Mucosa of rectum (tissue), 2 donors: ENCODE results near the gene CHIC2.

Source experiments
- H3K27ac ChIP-seq, 2 donors: one replicate each; pipeline ENCODE4 v1.7.0; 2013; ENCODE audit warnings: inconsistent platforms in 2 of 2, low read depth in 2 of 2, low read length in 2 of 2
- H3K27me3 ChIP-seq, 2 donors: one replicate each; pipeline ENCODE4 v1.7.0; 2013; ENCODE audit warnings: low read length in 2 of 2; ENCODE audit not compliant: control insufficient read depth in 2 of 2, insufficient read depth in 2 of 2
- H3K36me3 ChIP-seq, 2 donors: one replicate each; pipeline ENCODE4 v1.7.0; 2013; ENCODE audit warnings: low read length in 2 of 2; ENCODE audit not compliant: control insufficient read depth in 2 of 2, insufficient read depth in 2 of 2
- H3K4me1 ChIP-seq, 2 donors: one replicate each; pipeline ENCODE4 v1.7.0; 2013; ENCODE audit warnings: low read length in 2 of 2, mild to moderate bottlenecking in 1 of 2; ENCODE audit not compliant: control insufficient read depth in 2 of 2, insufficient read depth in 2 of 2
- H3K4me3 ChIP-seq, 2 donors: one replicate each; pipeline ENCODE4 v1.7.0; 2013; ENCODE audit warnings: low read length in 2 of 2
- H3K9ac ChIP-seq, 2 donors: one replicate each; pipeline ENCODE4 v1.7.0; 2013; ENCODE audit warnings: low read length in 2 of 2, low read depth in 1 of 2, mild to moderate bottlenecking in 1 of 2
- H3K9me3 ChIP-seq, 2 donors: one replicate each; pipeline ENCODE4 v1.7.0; 2013; ENCODE audit warnings: low read length in 2 of 2; ENCODE audit not compliant: control insufficient read depth in 2 of 2
- donor health status: healthy.
- donor health status: Normal muscosa, but diverticular disease.

Gene CHIC2

DNA sequence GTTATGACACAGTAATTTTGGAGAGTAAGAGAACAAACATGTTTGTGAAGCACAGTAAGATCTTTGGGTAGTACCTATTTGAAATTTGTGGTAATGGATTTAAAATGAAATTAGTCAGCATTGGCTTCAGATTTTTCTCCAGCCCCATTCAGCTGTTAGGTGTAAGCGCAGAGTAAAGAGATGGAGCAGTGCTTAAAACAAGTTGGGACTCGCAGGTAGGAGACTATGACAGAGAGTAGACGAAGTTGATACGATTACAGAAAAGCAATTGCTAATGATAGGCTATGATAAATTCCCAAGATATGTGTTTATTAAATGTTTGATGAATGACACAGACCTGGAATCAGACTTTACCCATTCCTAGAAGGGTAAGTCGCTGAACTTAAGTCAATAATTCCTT lies 72.6 kb downstream of the CHIC2 start:
- no peak overlapping the region for H3K9ac ChIP-seq
- H3K27ac ChIP-seq, result no peak overlapping the region
- no peaks in the 10 kb centered on the region for H3K27me3 ChIP-seq
- no peak overlapping the region for H3K4me3 ChIP-seq
- no peaks in the 10 kb centered on the region for H3K4me1 ChIP-seq
- H3K36me3 ChIP-seq, result no peaks in the 10 kb centered on the region
- H3K9me3 ChIP-seq, result no peaks in the 10 kb centered on the region

DNA sequence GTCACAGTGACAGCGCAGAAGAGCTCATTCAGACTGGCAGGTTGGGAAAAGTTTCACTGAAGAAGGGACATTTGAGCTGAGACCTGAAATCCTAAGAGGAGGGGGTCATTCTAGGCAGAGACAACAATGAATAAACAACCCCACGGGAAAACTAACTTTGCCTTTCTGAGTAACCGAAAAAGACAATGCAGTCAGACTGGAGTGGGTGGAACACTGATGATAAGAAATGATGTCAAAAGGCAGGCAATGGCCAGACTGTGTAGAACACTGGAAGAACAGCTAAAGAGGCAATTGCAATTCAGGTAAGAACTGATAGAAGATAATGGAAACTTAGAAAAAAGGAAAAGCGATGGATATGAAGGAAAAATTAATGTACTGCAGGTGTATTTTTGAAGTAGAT lies 73.8 kb downstream of the CHIC2 start:
- no peak overlapping the region for H3K9ac ChIP-seq
- H3K4me1 ChIP-seq, result no peaks in the 10 kb centered on the region
- H3K27me3 ChIP-seq, result no peaks in the 10 kb centered on the region
- no peaks in the 10 kb centered on the region for H3K36me3 ChIP-seq
- H3K27ac ChIP-seq, result no peak overlapping the region
- no peak overlapping the region for H3K4me3 ChIP-seq
- H3K9me3 ChIP-seq, result no peaks in the 10 kb centered on the region

DNA sequence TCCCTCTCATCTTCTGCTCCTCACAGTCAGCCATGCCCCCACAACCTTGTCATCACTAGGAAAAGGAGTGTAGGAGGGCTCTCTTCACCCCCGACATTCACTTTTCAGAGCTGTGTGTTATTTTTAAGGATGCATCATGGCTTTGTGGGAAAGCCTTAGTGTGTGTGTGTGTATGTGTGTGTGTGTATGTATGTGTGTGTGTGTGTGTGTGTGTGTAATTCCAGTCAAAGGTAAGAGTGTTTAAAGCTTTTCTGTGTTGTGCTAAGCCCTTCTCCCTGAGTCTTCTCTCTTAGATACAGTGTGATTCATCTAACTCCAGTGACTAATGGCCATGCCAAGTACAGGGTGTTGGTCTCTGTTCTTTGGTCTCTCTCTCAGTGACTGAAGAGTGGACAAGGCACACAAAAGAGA lies 76.6 kb downstream of the CHIC2 start:
- Histone ChIP-seq H3K27ac (no peak overlapping the region), H3K9me3 (no peaks in the 10 kb centered on the region), H3K36me3 (no peaks in the 10 kb centered on the region), H3K9ac (no peak overlapping the region), H3K27me3 (no peaks in the 10 kb centered on the region), H3K4me1 (no peaks in the 10 kb centered on the region), H3K4me3 (no peak overlapping the region)

DNA sequence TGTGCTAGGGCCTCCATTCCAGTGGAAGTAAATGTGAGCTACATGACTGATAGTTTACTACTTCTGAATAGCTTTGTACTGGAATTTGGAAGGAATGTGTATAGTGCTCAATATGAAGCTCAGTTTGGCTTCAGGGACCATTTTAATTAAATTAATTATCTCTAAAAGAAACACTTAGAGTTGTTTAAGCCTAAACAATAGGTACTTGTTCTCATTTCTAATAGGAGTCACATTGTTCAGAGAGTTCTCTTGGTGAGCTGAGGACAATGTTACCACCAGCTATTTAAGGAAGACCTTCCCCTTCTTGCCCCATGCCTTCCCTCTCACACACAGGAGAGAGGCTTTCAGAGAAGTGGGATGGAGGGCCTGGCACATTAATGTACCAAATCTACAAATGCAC lies 78.3 kb downstream of the CHIC2 start:
- Histone ChIP-seq H3K9ac (no peak overlapping the region), H3K36me3 (no peaks in the 10 kb centered on the region), H3K27ac (no peak overlapping the region), H3K4me3 (no peak overlapping the region), H3K27me3 (no peaks in the 10 kb centered on the region), H3K9me3 (no peaks in the 10 kb centered on the region), H3K4me1 (no peaks in the 10 kb centered on the region)

DNA sequence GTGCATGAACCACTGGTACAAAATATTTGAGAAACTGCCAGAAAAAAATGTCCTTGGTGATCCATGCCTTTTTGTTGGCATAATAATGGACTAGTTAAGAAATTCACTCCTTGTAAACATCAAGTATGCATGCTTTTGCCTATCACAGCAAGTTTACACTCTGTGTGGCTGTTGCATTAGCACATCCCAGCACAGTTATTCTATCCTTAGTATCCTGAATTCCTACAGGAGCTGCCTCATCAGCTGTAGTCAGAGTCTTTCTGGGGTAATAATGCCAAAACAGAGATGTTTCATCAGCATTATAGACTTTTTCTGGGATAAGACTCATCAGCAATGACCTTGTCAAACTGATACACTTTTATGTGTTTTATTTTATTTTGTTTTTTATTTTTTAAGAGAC lies 82.8 kb downstream of the CHIC2 start:
- no peak overlapping the region for H3K4me3 ChIP-seq
- H3K9ac ChIP-seq, result no peak overlapping the region
- no peaks in the 10 kb centered on the region for H3K4me1 ChIP-seq
- no peaks in the 10 kb centered on the region for H3K36me3 ChIP-seq
- H3K27me3 ChIP-seq, result no peaks in the 10 kb centered on the region
- H3K9me3 ChIP-seq, result no peaks in the 10 kb centered on the region
- H3K27ac ChIP-seq, result no peak overlapping the region

DNA sequence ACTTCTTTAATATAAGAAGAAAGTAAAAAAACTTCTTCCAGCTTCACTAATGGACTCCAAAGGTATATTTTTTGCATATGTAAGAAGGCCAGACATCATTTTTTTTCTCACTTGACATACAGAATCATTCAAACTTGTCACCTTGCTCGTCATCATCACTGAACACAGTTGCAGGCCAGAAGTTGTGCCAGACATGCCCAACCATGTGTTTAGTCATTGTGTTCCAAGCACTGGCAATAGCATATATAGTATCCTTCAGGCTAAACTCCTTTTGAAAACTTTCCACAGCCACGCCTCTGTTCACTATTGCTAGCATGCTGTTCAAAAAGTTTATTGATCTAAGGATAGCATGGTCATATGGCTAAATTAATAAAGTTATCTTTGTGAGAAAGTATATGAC lies 83.3 kb downstream of the CHIC2 start:
- no peaks in the 10 kb centered on the region for H3K36me3 ChIP-seq
- H3K4me3 ChIP-seq, result no peak overlapping the region
- H3K4me1 ChIP-seq, result no peaks in the 10 kb centered on the region
- no peak overlapping the region for H3K9ac ChIP-seq
- H3K27me3 ChIP-seq, result no peaks in the 10 kb centered on the region
- H3K9me3 ChIP-seq, result no peaks in the 10 kb centered on the region
- no peak overlapping the region for H3K27ac ChIP-seq

DNA sequence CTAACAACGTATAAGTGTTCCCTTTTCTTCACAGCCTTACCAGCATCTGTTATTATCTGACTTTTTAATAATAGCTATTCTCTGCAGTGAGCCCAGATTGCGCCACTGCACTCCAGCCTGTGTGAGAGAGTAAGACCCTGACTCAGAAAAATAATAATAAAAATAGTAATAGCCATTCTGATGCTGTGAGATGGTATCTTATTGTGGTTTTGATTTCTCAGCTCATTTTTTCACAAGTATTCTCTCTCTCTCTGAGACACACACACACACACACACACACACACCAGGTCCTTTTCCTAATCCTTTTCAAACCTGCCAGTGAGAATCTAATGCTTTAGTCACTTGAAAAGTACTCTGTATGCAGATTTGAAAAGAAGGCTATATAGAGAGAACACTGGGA lies 89.8 kb downstream of the CHIC2 start:
- H3K9me3 ChIP-seq, result no peaks in the 10 kb centered on the region
- no peak overlapping the region for H3K4me3 ChIP-seq
- no peaks in the 10 kb centered on the region for H3K36me3 ChIP-seq
- no peak overlapping the region for H3K9ac ChIP-seq
- no peaks in the 10 kb centered on the region for H3K4me1 ChIP-seq
- H3K27me3 ChIP-seq, result no peaks in the 10 kb centered on the region
- H3K27ac ChIP-seq, result no peak overlapping the region

DNA sequence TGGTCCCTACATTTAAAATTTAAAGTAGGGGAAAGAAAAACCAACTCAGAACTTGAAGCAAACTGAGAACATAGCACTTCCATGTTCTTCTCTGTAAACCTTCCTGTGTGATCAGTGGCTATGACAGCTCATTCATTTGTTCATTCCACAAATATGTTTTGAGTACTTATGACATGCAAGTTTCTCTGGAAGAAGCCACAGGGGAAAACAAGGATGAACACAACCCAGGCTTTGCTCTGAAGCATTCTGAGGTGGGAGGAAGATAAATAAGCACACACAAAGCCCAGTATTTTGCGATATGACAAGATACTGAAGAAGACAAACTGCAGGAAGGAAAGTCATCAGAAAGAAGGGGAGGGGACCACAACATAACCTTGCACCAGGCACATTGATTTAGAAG lies 96.4 kb downstream of the CHIC2 start:
- H3K27me3 ChIP-seq, result no peaks in the 10 kb centered on the region
- no peaks in the 10 kb centered on the region for H3K9me3 ChIP-seq
- H3K9ac ChIP-seq, result no peak overlapping the region
- H3K36me3 ChIP-seq, result no peaks in the 10 kb centered on the region
- no peaks in the 10 kb centered on the region for H3K4me1 ChIP-seq
- H3K27ac ChIP-seq, result no peak overlapping the region
- H3K4me3 ChIP-seq, result no peak overlapping the region

DNA sequence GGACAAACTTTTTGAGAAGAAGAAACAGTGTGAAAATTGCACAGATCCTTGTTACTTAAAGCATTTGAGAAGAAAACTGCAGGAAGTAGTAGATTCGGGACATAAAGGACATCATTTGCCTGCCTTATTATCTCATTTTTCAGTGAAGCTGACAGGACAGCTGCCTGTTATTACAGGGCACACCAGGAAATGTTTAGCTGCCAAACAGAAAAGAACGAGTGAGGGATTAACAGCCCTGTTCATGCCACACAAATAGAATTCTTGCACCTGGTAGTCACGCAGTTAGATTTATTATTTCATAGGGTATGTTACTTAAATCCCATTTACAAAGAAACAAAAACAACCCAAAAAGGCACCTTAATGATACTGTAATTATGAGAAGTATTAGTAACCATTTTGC lies 100.6 kb downstream of the CHIC2 start:
- Histone ChIP-seq H3K9me3 (no peaks in the 10 kb centered on the region), H3K4me1 (no peaks in the 10 kb centered on the region), H3K27ac (no peak overlapping the region), H3K9ac (no peak overlapping the region), H3K36me3 (no peaks in the 10 kb centered on the region), H3K4me3 (no peak overlapping the region), H3K27me3 (no peaks in the 10 kb centered on the region)

DNA sequence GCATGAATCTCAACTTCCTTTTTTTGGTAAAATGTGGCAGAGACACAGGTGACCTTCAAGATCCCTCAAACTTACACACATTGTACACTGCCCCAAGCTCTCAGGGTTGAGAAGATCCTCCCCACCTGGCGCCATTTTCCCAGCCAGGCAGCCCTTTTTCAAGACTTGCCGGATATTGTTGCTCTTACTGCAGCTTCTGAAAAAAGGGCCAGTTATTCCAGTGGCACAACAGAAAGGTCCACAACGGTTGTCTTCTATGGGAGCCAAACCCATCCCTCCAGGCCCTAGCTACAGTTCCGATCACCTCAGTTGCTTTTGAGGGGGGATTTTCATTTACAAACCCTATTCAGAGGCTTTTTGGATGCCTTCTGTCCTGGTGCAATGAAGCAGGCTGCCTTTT lies 101.1 kb downstream of the CHIC2 start:
- no peaks in the 10 kb centered on the region for H3K4me1 ChIP-seq
- H3K9me3 ChIP-seq, result no peaks in the 10 kb centered on the region
- H3K36me3 ChIP-seq, result no peaks in the 10 kb centered on the region
- no peak overlapping the region for H3K9ac ChIP-seq
- H3K4me3 ChIP-seq, result no peak overlapping the region
- H3K27ac ChIP-seq, result no peak overlapping the region
- no peaks in the 10 kb centered on the region for H3K27me3 ChIP-seq

DNA sequence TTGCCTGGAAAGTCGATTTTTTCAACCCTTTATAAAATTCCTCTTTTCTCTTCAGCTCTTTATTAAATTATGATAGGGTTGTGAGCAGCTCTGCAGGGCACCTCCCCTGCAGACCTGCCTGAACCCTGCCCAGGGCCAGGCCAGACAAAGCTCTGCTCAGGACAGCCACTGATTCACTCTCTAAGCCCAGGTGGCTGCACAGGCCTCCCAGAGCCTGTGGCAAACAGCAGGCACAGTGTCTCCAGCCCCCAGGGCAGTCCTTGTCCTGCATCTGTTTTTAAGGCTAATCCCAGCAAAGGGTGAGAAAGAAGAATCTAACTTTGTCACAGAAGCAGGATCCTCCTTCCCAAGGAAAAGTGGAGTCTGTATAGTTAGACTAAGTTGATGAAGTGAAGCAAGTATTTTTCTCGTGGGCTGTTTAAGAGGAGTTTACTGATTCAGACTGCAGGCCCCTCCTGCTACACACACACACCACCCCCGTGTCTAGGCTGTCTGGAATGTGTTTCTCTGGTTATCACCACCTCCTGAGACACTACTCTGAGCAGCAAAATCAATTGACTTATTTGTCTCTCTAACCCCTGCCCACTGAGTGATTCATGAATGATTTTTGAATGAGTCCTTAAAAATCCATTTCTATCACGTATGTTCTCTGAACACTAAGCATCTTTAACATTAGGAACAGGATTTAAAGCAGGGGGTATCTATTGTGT lies 101.7 kb downstream of the CHIC2 start:
- no peak overlapping the region for H3K4me3 ChIP-seq
- no peaks in the 10 kb centered on the region for H3K9me3 ChIP-seq
- no peaks in the 10 kb centered on the region for H3K4me1 ChIP-seq
- no peak overlapping the region for H3K27ac ChIP-seq
- no peaks in the 10 kb centered on the region for H3K36me3 ChIP-seq
- H3K9ac ChIP-seq, result no peak overlapping the region
- no peaks in the 10 kb centered on the region for H3K27me3 ChIP-seq
